HepG2 (cell line): ENCODE data around the gene RAB18. TPM values are rescaled to one million over a fixed set of nuclear protein-coding genes. Genes with fewer than 3 reads are reported as not detected.

Experiments
- ATAC-seq: fragments of 200-7000 bp; cut with Tn5 transposase; 3 replicates; pipeline ENCODE4 v1.9.1; 2020; ENCODE audit warnings: mild to moderate bottlenecking, moderate library complexity
- BruUV-seq: library from RNA; stranded (reverse); fragments of 400-500 nt; replicated peaks from 2 replicates; lab custom pipeline; 2021; lab: Mats Ljungman, UMichigan
- CTCF ChIA-PET: fragments of 300-600 bp; formaldehyde crosslinking; extraction: SDS; loops from one replicate; lab custom pipeline; 2021; ENCODE audit warnings: low total read pairs, inconsistent platforms, low intra/inter-chr PET ratio; lab: Yijun Ruan, JAX
- POLR2A ChIA-PET: fragments of 350-600 bp; sonication (Branson Sonifier 250); formaldehyde crosslinking; loops from one replicate; lab custom pipeline; 2020; ENCODE audit warnings: antibody characterized with exemption, inconsistent platforms; lab: Yijun Ruan, JAX
- DNase-seq: peaks from one replicate; pipeline ENCODE4 v3.0.0-alpha.2; 2015; ENCODE audit warnings: low spot score
- FAIRE-seq: peaks from 3 replicates; lab custom pipeline; 2011; peaks lifted over from hg19 to GRCh38; lab: Jason Lieb, UNC
- H2AFZ ChIP-seq: one replicate; pipeline ENCODE4 v1.6.1; 2011; ENCODE audit warnings: low read length, inconsistent platforms
- H3K27ac ChIP-seq: fragments of 300-600 bp; 3 replicates; pipeline ENCODE4 v1.8.0; 2011; ENCODE audit warnings: mixed run types, mild to moderate bottlenecking, mixed read lengths, low read length, inconsistent platforms; ENCODE audit not compliant: insufficient read depth; ENCODE audit errors: extremely low read length
- H3K27me3 ChIP-seq, 2 experiments: fragments of 200-600 bp in 1 of 2; 2 replicates in 1 of 2; 3 replicates in 1 of 2; pipeline versions ENCODE4 v1.6.0 to v1.8.0; 2011; ENCODE audit warnings: low read length in 2 of 2, mild to moderate bottlenecking in 2 of 2, moderate library complexity in 2 of 2, inconsistent platforms in 1 of 2; ENCODE audit not compliant: insufficient read depth in 2 of 2, control insufficient read depth in 1 of 2
- H3K36me3 ChIP-seq, 2 experiments: fragments of 200-600 bp in 1 of 2; replicated peaks in 1 of 2; 2 replicates in 1 of 2; 3 replicates in 1 of 2; pipeline versions ENCODE4 v1.5.1 to v1.8.0; 2011; ENCODE audit warnings: low read length in 2 of 2, inconsistent platforms in 1 of 2; ENCODE audit not compliant: insufficient read depth in 2 of 2, control insufficient read depth in 1 of 2
- H3K4me1 ChIP-seq: 2 replicates; pipeline ENCODE4 v1.5.1; 2012; ENCODE audit warnings: low read length, inconsistent platforms; ENCODE audit not compliant: insufficient read depth
- H3K4me2 ChIP-seq: 2 replicates; pipeline ENCODE4 v1.6.0; 2011; ENCODE audit warnings: low read depth, low read length, inconsistent platforms
- H3K4me3 ChIP-seq, 3 experiments: fragments of 200-600 bp in 1 of 3; sonication (generic), shearing (Covaris generic) in 1 of 3; replicated peaks in 1 of 3; 2 replicates each; pipeline ENCODE4 v1.5.1; 2011 to 2016; ENCODE audit warnings: low read length in 3 of 3, inconsistent platforms in 2 of 3, low read depth in 2 of 3, mild to moderate bottlenecking in 2 of 3, control low read depth in 1 of 3, mixed read lengths in 1 of 3; ENCODE audit not compliant: insufficient read depth in 1 of 3
- H3K79me2 ChIP-seq: one replicate; pipeline ENCODE4 v1.6.1; 2011; ENCODE audit warnings: low read length, inconsistent platforms; ENCODE audit not compliant: insufficient read depth
- H3K9ac ChIP-seq: 2 replicates; pipeline ENCODE4 v1.6.0; 2011; ENCODE audit warnings: mild to moderate bottlenecking, low read depth, low read length, inconsistent platforms; ENCODE audit not compliant: insufficient read depth
- H3K9me3 ChIP-seq: 2 replicates; pipeline ENCODE4 v1.5.1; 2012; ENCODE audit warnings: mild to moderate bottlenecking, low read length
- H4K20me1 ChIP-seq: 2 replicates; pipeline ENCODE4 v1.6.0; 2011; ENCODE audit warnings: inconsistent platforms, mild to moderate bottlenecking, low read length, moderate library complexity; ENCODE audit not compliant: insufficient read depth
- ARNT ChIP-seq: fragments of 450-650 bp; IDR thresholded peaks from 2 replicates; pipeline ENCODE4 v1.6.1; 2017
- CENPT ChIP-seq: sonication (generic); formaldehyde crosslinking; IDR thresholded peaks from 2 replicates; pipeline ENCODE4 v1.8.0; 2022; ENCODE audit warnings: low read depth, mild to moderate bottlenecking, moderate library complexity, missing genetic modification reagents
- CSRNP1 ChIP-seq: sonication (generic); formaldehyde crosslinking; IDR thresholded peaks from 2 replicates; pipeline ENCODE4 v1.8.1; 2023; ENCODE audit warnings: mild to moderate bottlenecking, missing genetic modification reagents
- ETS1 ChIP-seq: sonication (generic); formaldehyde crosslinking; IDR thresholded peaks from 2 replicates; pipeline ENCODE4 v1.4.0; 2020; ENCODE audit warnings: missing genetic modification reagents
- HCFC1 ChIP-seq: fragments of 150-350 bp; IDR thresholded peaks from 2 replicates; pipeline ENCODE4 v1.6.1; 2014; ENCODE audit warnings: low read depth, low read length
- KLF13 ChIP-seq: sonication (generic); formaldehyde crosslinking; IDR thresholded peaks from 2 replicates; pipeline ENCODE4 v1.4.0; 2020; ENCODE audit warnings: mild to moderate bottlenecking, missing genetic modification reagents
- LCORL ChIP-seq, 2 experiments: fragments of 450-650 bp in 1 of 2; sonication (generic) in 1 of 2; formaldehyde crosslinking in 1 of 2; IDR thresholded peaks; 2 replicates each; pipeline versions ENCODE4 v1.5.0 to v1.6.1; 2017 to 2020; ENCODE audit warnings: antibody characterized with exemption in 1 of 2, missing genetic modification reagents in 1 of 2
- MAZ ChIP-seq, 2 experiments: sonication (generic) in 1 of 2; formaldehyde crosslinking in 1 of 2; IDR thresholded peaks; 2 replicates each; pipeline versions ENCODE4 v1.5.0 to v1.6.1; 2012 to 2020; ENCODE audit warnings: low read depth in 2 of 2, mild to moderate bottlenecking in 2 of 2, borderline replicate concordance in 1 of 2, improper control_type of control experiment in 1 of 2, low read length in 1 of 2, missing genetic modification reagents in 1 of 2, moderate library complexity in 1 of 2
- PLSCR1 ChIP-seq: sonication (generic); formaldehyde crosslinking; IDR thresholded peaks from 2 replicates; pipeline ENCODE4 v1.5.0; 2020; ENCODE audit warnings: missing genetic modification reagents, mild to moderate bottlenecking, borderline replicate concordance
- POLR2AphosphoS5 ChIP-seq: IDR thresholded peaks from 2 replicates; pipeline ENCODE4 v1.6.1; 2012; ENCODE audit warnings: low read depth, low read length
- SP1 ChIP-seq, 2 experiments: fragments of 450-650 bp in 1 of 2; sonication (generic) in 1 of 2; formaldehyde crosslinking in 1 of 2; IDR thresholded peaks; 2 replicates each; pipeline versions ENCODE4 v1.4.0 to v1.6.1; 2016 to 2020; ENCODE audit warnings: missing genetic modification reagents in 1 of 2
- TOE1 ChIP-seq: sonication (generic); formaldehyde crosslinking; IDR thresholded peaks from 2 replicates; pipeline ENCODE4 v1.4.0; 2020; ENCODE audit warnings: mild to moderate bottlenecking, missing genetic modification reagents
- YEATS2 ChIP-seq: sonication (generic); formaldehyde crosslinking; IDR thresholded peaks from 2 replicates; pipeline ENCODE4 v1.4.0; 2020; ENCODE audit warnings: missing genetic modification reagents, borderline replicate concordance
- ZBTB21 ChIP-seq: sonication (generic); formaldehyde crosslinking; IDR thresholded peaks from 2 replicates; pipeline ENCODE4 v1.4.0; 2020; ENCODE audit warnings: missing genetic modification reagents
- ZFP62 ChIP-seq: sonication (generic); formaldehyde crosslinking; IDR thresholded peaks from 2 replicates; pipeline ENCODE4 v1.4.0; 2020; ENCODE audit warnings: missing genetic modification reagents
- ZNF24 ChIP-seq: fragments of 450-650 bp; IDR thresholded peaks from 2 replicates; pipeline ENCODE4 v1.6.1; 2017; ENCODE audit warnings: antibody characterized with exemption, mild to moderate bottlenecking
- ZNF576 ChIP-seq: sonication (generic); formaldehyde crosslinking; IDR thresholded peaks from 2 replicates; pipeline ENCODE4 v1.4.0; 2020; ENCODE audit warnings: mild to moderate bottlenecking, missing genetic modification reagents
- WGBS: methylation state at CpG from one replicate; pipeline ENCODE4 v1.1.6; 2017; ENCODE audit warnings: low lambda C conversion rate; 5-methylcytosine and 5-hydroxymethylcytosine counted together
- in situ Hi-C: cut with HindIII; loops from 2 replicates; pipeline ENCODE4 v1.10.0; 2017; ENCODE audit warnings: low pct_unique_long_range_greater_than_20kb; ENCODE audit not compliant: extremely low pct_ligation_motif_present
- intact Hi-C: fragments of 100-400 bp; cut with micrococcal nuclease; formaldehyde crosslinking; loops from one replicate; pipeline ENCODE4 v1.10.0; 2022; ENCODE audit not compliant: unreplicated experiment
- polyA plus RNA-seq, 8 experiments: library from polyadenylated mRNA; depleted of rRNA in 3 of 8; stranded (reverse) in 7 of 8; unstranded in 1 of 8; fragments of >200 nt; fragmentation: Illumina TruSeq in 4 of 8; extraction: Trizol in 4 of 8; gene quantifications; 2 replicates each; pipeline versions ENCODE4 v1.2.1 to v1.2.3, GENCODE V29; 2011 to 2016; ENCODE audit warnings: low read depth in 4 of 8, missing spikeins in 1 of 8, mixed read lengths in 1 of 8; ENCODE audit not compliant: insufficient read depth in 1 of 8
- total RNA-seq, 5 experiments: library from RNA; depleted of rRNA; stranded (reverse); fragments of >200 nt; fragmentation: Illumina TruSeq; extraction: Trizol; gene quantifications; 2 replicates each; pipeline ENCODE4 v1.2.3, GENCODE V29; 2016; ENCODE audit warnings: low read depth in 1 of 5

The RAB18 gene
- total and polyA plus RNA-seq, 2 of the 13 experiments (the other 11 are each of a cell fraction or from before 2014, with no cell fraction given) = 22.3 to 69.1 TPM

GRCh38 chr10:27537166-27537565, 33.1 kb downstream of the RAB18 start:
- POLR2A ChIA-PET = no interaction called here

GRCh38 chr10:27537787-27538186, 33.7 kb downstream of the RAB18 start:
- no peak overlapping the region for H3K4me2 ChIP-seq
- BruUV-seq = no TSS peak
- H4K20me1 ChIP-seq = no peaks in the 10 kb centered on the region
- H3K79me2 ChIP-seq = no peaks in the 10 kb centered on the region
- no peaks in the 10 kb centered on the region for H3K27me3 ChIP-seq
- in situ Hi-C loops = no loop called here
- ATAC-seq (no peak), DNase-seq (no peak), FAIRE-seq (no peak)
- peaks cover 10 to 45% of the 10 kb centered on the region in 2 experiments; a peak in 4 of 5 replicates for H3K36me3 ChIP-seq
- no peak overlapping the region for H2AFZ ChIP-seq
- ChIA-PET POLR2A (no interaction called here), CTCF (no interaction called here)
- intact Hi-C loops = no loop called here
- no peaks in the 10 kb centered on the region for H3K4me1 ChIP-seq
- no peak overlapping the region for H3K4me3 ChIP-seq
- H3K9ac ChIP-seq = no peak overlapping the region
- no peaks in the 10 kb centered on the region for H3K9me3 ChIP-seq
- H3K27ac ChIP-seq = no peak overlapping the region
- no peak for TF ChIP-seq CSRNP1 (CRISPR knock-in tag)
- TF ChIP-seq PLSCR1 (CRISPR knock-in tag) = no peak
- TF ChIP-seq ZNF24 = no peak
- no peak for TF ChIP-seq ZNF576 (CRISPR knock-in tag)
- TF ChIP-seq SP1 (IDR thresholded peaks at IDR 0.05) = no peak
- no peak for TF ChIP-seq SP1 (CRISPR knock-in tag; IDR thresholded peaks at IDR 0.05)
- TF ChIP-seq ARNT = no peak
- TF ChIP-seq POLR2AphosphoS5 = no peak
- TF ChIP-seq HCFC1 = no peak
- no peak for TF ChIP-seq MAZ (IDR thresholded peaks at IDR 0.05; ENCODE audit: borderline replicate concordance, low read depth, low read length)
- TF ChIP-seq MAZ (CRISPR knock-in tag; IDR thresholded peaks at IDR 0.05; ENCODE audit: low read depth) = no peak
- TF ChIP-seq ZBTB21 = no peak

More at GRCh38 chr10:27537166-27537565, 33.1 kb downstream of the RAB18 start:
- Histone ChIP-seq H3K4me1 (no peaks in the 10 kb centered on the region), H3K27ac (no peak overlapping the region), H3K9me3 (no peaks in the 10 kb centered on the region), H3K27me3 (no peaks in the 10 kb centered on the region), H2AFZ (no peak overlapping the region), H3K9ac (no peak overlapping the region), H3K4me2 (no peak overlapping the region), H3K4me3 (no peak overlapping the region), H3K79me2 (no peaks in the 10 kb centered on the region), H4K20me1 (no peaks in the 10 kb centered on the region), H3K36me3 (peaks cover 10 to 44% of the 10 kb centered on the region in 2 experiments; a peak in 4 of 5 replicates)
- in situ Hi-C loops = no loop called here
- FAIRE-seq (no peak), ATAC-seq (no peak), DNase-seq (no peak)
- 94% methylated on average over 3 of the region's 3 CpGs for WGBS
- CTCF ChIA-PET = no interaction called here
- no TSS peak for BruUV-seq
- intact Hi-C loops = no loop called here
- TF ChIP-seq ETS1 (CRISPR knock-in tag) = no peak
- no peak for TF ChIP-seq TOE1 (CRISPR knock-in tag)
- no peak for TF ChIP-seq YEATS2 (CRISPR knock-in tag)
- TF ChIP-seq CENPT (CRISPR knock-in tag) = no peak
- TF ChIP-seq KLF13 (CRISPR knock-in tag) = no peak
- no peak for TF ChIP-seq ZFP62 (CRISPR knock-in tag)
- TF ChIP-seq LCORL (IDR thresholded peaks at IDR 0.05) = no peak
- no peak for TF ChIP-seq LCORL (CRISPR knock-in tag; IDR thresholded peaks at IDR 0.05)
